Measurements from ENCODE around the gene MAP3K2.

GRCh38 chr2:127275356-127275755, 112.4 kb downstream of the MAP3K2 start:
- no peak for TF ChIP-seq CTCF (conservative IDR thresholded peaks at IDR 0.05; ENCODE audit: low read depth, low read length)
- TF ChIP-seq EZH2 (IDR thresholded peaks at IDR 0.05; ENCODE audit: low read length, unreplicated experiment), result no peak

Measured in PC-3 (cell line).